PFSK-1 (cell line): ENCODE measurements around the gene ATP2B2.

Experiments used
- FOXP2 ChIP-seq: optimal IDR thresholded peaks from 2 replicates; pipeline ENCODE3; 2011; ENCODE audit warnings: borderline replicate concordance, control low read depth, inconsistent platforms; ENCODE audit not compliant: insufficient read depth; ENCODE audit errors: extremely low read length, extremely low read depth
- POLR2AphosphoS5 ChIP-seq: IDR thresholded peaks from 2 replicates; pipeline ENCODE4 v1.6.1; 2012; ENCODE audit warnings: low read depth, mild to moderate bottlenecking, control low read depth, low read length, moderate library complexity
- REST ChIP-seq, 2 experiments: IDR thresholded peaks; 2 replicates each; pipeline versions ENCODE4 v1.6.1 to v1.8.0; 2011 to 2012; ENCODE audit warnings: low read depth in 2 of 2, low read length in 2 of 2, control low read depth in 1 of 2, inconsistent platforms in 1 of 2, mild to moderate bottlenecking in 1 of 2, moderate library complexity in 1 of 2; ENCODE audit not compliant: insufficient read depth in 1 of 2
- SIN3A ChIP-seq: IDR thresholded peaks from 2 replicates; pipeline ENCODE4 v1.6.1; 2012; ENCODE audit warnings: mild to moderate bottlenecking, low read length, moderate library complexity, borderline replicate concordance; ENCODE audit not compliant: insufficient read depth
- TAF1 ChIP-seq: IDR thresholded peaks from 2 replicates; pipeline ENCODE4 v1.6.1; 2012; ENCODE audit warnings: low read length, control low read depth, borderline replicate concordance; ENCODE audit not compliant: insufficient read depth

ATP2B2 gene

DNA sequence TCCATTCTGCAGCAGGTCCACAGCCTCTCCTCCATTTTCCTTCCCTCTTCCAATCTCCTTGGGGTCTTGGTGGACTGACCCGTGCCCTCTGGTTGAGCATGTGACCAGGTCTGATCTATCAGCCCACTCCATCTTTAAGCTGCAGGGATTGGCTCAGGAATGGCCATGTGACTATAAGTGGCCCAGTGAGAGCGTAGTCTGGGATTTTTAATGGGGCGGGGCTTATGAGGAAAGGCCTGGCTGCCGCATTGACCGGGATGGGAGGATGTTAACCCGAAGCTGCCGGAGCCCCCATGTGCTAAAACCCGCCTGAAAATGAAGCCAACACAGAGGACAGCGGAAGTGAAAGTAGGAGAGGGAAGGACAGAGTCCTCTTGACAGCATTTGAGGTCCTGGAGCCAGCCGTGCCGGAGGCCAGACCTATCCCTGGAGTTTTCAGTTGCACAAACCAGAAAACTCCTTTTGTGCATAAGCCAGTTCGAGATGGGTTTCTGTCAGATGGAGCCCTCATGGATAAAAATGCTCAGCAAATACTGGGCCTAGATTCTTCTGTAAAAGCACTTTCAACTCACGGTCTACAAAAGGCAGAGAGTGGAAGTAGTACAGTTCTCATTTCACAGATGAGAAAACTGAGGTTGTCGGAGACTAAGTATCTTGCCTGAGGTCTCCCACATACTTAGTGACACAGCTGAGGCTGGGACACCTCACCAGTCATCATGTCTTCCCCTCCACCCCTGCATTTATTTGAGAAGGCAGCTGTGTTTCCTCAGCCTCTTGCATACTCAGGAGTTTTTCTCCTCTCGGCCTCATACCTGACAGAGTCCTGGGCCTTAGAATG, 61.9 kb downstream of the ATP2B2 start:
- no peak for TF ChIP-seq POLR2AphosphoS5
- TF ChIP-seq TAF1: no peak
- TF ChIP-seq FOXP2: no peak
- no peak for TF ChIP-seq REST (IDR thresholded peaks at IDR 0.05; ENCODE audit: insufficient read depth in 1 of 2, low read depth in 2 of 2, low read length in 2 of 2)
- TF ChIP-seq SIN3A: no peak

- TF ChIP-seq SIN3A: no peak
- no peak for TF ChIP-seq REST (IDR thresholded peaks at IDR 0.05; ENCODE audit: insufficient read depth in 1 of 2, low read depth in 2 of 2, low read length in 2 of 2)
- TF ChIP-seq POLR2AphosphoS5: no peak
- TF ChIP-seq FOXP2: no peak
- no peak for TF ChIP-seq TAF1
Observed at GRCh38 chr3:10442151-10442795, 63.1 kb downstream of the ATP2B2 start.

GRCh38 chr3:10440684-10441083, 64.7 kb downstream of the ATP2B2 start:
- no peak for TF ChIP-seq FOXP2
- no peak for TF ChIP-seq TAF1
- no peak for TF ChIP-seq SIN3A
- TF ChIP-seq REST (IDR thresholded peaks at IDR 0.05; ENCODE audit: insufficient read depth in 1 of 2, low read depth in 2 of 2, low read length in 2 of 2): no peak
- no peak for TF ChIP-seq POLR2AphosphoS5

DNA sequence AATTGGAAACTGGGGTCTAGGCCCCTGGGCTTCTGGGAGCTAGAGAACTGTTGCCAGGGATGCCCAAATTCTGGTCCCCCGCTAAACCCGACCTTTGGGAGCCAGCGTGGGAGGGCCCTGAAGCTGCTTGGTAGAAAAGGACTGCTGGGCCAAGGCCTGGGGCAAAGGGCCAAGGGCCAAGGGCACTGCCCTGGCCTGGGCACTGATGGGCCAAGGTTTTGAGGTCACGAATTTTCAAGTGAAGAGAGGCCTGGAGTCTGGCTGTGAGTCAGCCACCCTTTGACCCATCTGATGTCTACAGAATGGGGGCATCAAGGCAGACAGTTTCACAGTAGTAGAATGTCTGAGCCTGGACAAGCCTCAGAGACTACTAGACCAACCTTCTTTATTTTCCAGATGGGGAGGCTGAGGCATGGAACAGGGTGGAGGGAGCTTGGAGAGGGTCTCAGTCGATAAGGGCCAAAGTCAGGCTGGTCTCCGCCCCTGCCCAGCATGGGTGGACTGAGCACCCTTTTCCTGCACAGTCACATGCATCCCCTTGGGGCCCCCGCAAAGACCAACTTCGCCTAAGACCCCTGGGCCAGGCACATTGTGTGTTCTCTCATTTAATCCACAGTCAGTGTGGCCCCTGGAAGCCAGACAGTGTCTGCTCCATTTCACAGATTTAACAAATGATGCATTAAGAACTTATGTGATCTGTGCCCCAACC, 66.3 kb downstream of the ATP2B2 start:
- no peak for TF ChIP-seq POLR2AphosphoS5
- no peak for TF ChIP-seq FOXP2
- no peak for TF ChIP-seq TAF1
- no peak for TF ChIP-seq REST (IDR thresholded peaks at IDR 0.05; ENCODE audit: insufficient read depth in 1 of 2, low read depth in 2 of 2, low read length in 2 of 2)
- TF ChIP-seq SIN3A: no peak
